Measurements from ENCODE around the gene GALNT18. TPM values are rescaled to one million over a fixed set of nuclear protein-coding genes. Genes with fewer than 3 reads are reported as not detected.
A peak's percentile ranks its signal among the peaks of the same experiment; 100 is the strongest.

GALNT18 gene
- total and polyA plus RNA-seq, 5 donors, result 17.5 to 32.2 (median 21.0) TPM

DNA sequence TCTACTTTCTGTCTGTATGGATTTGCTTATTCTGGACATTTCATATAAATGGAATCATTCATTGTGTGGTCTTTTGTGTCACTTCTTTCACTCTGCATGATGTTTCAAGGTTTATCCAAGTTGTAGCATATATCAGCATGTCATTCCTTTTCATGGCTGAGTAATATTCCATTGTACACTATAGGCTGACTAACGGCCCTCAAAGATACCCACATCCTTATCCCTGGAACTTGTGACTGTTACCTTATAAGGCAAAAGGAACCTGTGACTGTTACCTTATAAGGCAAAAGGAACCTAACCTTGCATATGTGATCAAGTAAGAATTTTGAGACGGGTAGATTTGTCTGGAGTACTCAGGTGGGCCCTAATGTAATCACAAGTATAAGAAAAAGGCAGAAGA is 380.5 kb downstream of the GALNT18 start:
- DNase-seq (no peak), ATAC-seq (no peak)
- H3K27ac ChIP-seq (ENCODE audit: low read length), result no peak overlapping the region
- H3K9me3 ChIP-seq (ENCODE audit: control insufficient read depth, low read length), result no peaks in the 10 kb centered on the region
- H3K27me3 ChIP-seq (ENCODE audit: control insufficient read depth, insufficient read depth), result no peaks in the 10 kb centered on the region
- peaks cover 12% of the 10 kb centered on the region for H3K4me1 ChIP-seq (ENCODE audit: control insufficient read depth, insufficient read depth, low read length)
- H3K4me3 ChIP-seq (ENCODE audit: low read length), result no peak overlapping the region
- intact Hi-C loops (cut with DNase I), result no loop called here
- WGBS, result 92% methylated on average over 2 of the region's 2 CpGs

DNA sequence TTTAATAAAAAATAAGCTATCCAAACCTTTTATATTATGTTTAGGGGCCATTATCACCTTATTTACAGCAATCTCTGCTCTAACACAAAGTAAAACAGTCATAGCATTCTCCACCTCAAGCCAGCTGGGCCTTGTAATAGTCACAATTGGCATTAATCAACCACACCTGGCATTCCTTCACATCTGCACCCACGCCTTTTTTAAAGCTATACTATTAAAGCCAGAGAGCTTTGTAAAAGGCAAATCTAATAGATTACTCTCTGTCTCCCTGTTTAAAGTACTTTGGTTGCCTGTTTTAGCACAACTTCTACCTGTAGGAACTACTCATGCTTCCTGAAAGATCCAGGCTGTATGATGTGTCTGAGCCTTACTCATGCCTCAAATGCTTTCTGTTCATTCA is 381.8 kb downstream of the GALNT18 start:
- no peak overlapping the region for H3K27ac ChIP-seq (ENCODE audit: low read length)

DNA sequence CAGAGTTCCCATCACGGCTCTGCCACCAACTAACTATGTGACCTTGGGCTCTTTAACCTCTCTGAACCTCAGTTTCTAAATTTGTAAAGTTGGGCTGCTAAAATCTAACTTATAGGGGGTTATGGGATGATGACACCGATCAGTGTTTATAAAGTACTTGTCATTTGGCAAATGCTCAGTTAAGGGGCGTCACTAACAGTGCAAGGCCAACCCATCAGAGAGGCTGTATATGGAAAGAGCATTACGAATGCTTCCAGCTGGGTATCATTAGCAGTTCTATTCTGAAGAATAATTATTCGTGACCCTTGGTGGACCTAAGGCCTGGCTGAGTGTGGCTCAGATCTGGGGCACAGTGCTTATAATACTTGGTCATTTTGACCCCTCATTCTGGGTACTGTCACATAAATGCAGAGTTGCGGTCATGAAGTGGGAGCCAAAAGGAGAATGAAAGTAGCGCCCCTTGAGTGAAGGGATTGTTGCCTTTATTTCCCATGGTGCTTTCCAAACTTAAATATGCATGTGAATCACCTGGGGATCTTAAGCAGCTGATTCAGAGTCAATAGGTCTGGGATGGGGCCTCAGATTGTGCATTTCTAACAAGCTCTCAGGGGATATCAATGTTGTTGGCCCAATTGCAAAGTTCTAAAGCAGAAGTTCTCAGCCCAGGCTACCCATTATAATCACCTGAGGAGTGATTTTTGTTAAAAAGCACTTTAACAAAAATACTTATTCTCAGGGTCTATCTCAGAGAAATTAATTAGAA is 384.6 kb downstream of the GALNT18 start:
- Histone ChIP-seq H3K27ac (ENCODE audit: low read length) (no peak overlapping the region), H3K9me3 (ENCODE audit: control insufficient read depth, low read length) (no peaks in the 10 kb centered on the region), H3K4me1 (ENCODE audit: control insufficient read depth, insufficient read depth, low read length) (peaks cover 6% of the 10 kb centered on the region), H3K27me3 (ENCODE audit: control insufficient read depth, insufficient read depth) (no peaks in the 10 kb centered on the region), H3K4me3 (ENCODE audit: low read length) (no peak overlapping the region)
- intact Hi-C loops (cut with DNase I), result no loop called here
- 77% methylated on average over 7 of the region's 7 CpGs for WGBS
- ATAC-seq (no peak), DNase-seq (no peak)

More for the DNA sequence above, 381.8 kb downstream of the GALNT18 start:
- 92% methylated on average over 1 of the region's 1 CpG for WGBS
- Histone ChIP-seq H3K27me3 (ENCODE audit: control insufficient read depth, insufficient read depth) (no peaks in the 10 kb centered on the region), H3K4me1 (ENCODE audit: control insufficient read depth, insufficient read depth, low read length) (peaks cover 10% of the 10 kb centered on the region), H3K9me3 (ENCODE audit: control insufficient read depth, low read length) (no peaks in the 10 kb centered on the region), H3K4me3 (ENCODE audit: low read length) (no peak overlapping the region)
- intact Hi-C loops (cut with DNase I), result no loop called here
- ATAC-seq, result no peak
- no peak for DNase-seq

DNA sequence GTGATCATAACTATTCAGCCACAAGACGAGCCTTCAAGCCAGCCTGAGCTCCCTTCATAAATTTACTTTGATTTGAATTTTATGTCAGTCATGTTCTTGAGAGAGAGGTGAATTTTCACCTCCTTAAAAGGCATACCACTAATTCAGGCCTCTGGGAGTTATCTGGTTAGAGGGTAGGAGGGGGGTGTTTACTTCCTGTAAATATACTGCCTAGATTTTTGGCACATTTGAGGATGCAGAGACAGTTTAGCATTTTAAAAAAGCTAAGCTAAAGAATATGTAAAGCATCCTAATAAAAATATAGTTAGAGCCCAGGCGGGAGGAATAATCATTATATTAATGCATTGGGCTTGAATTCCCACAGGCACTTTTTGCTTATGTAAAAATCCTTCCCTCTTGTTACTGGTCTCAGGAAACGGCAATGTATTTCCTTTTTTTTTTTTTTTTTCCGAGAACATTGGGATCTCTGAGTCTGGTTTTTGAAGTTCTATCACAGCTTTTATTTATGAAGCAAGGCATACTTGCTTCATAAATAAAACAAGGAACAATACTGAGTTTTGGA is 385.2 kb downstream of the GALNT18 start:
- no peak for ATAC-seq
- H3K27me3 ChIP-seq (ENCODE audit: control insufficient read depth, insufficient read depth), result no peaks in the 10 kb centered on the region
- H3K27ac ChIP-seq (ENCODE audit: low read length), result no peak overlapping the region
- H3K9me3 ChIP-seq (ENCODE audit: control insufficient read depth, low read length), result no peaks in the 10 kb centered on the region
- intact Hi-C loops (cut with DNase I), result no loop called here
- DNase-seq, result no peak
- H3K4me1 ChIP-seq (ENCODE audit: control insufficient read depth, insufficient read depth, low read length), result peaks cover 9% of the 10 kb centered on the region
- WGBS, result 62% methylated on average over 4 of the region's 4 CpGs
- H3K4me3 ChIP-seq (ENCODE audit: low read length), result no peak overlapping the region

DNA sequence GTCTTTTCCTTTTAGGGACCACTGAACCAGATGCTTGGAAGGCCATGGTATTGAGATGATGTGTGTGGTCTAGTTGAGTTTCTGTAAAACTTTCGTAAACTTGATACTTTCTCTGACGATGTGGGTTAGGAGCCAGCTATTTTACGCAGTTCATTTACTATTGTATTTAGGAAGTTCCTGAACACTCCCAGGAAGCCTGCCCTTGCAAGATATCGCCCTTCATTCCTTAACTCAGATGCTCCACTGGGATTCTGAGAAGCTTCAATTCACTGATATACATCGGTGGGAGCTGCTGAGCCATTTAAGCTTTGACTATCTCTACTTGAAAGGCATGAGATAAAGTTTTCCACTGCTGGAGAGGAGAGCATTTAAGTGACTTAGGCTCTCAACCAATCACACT is 390.0 kb downstream of the GALNT18 start:
- DNase-seq (no peak), ATAC-seq (peak in 1 of 2 donors; percentile 61)
- intact Hi-C loops (cut with DNase I), result no loop called here
- Histone ChIP-seq H3K4me1 (ENCODE audit: control insufficient read depth, insufficient read depth, low read length) (peaks cover 6% of the 10 kb centered on the region), H3K4me3 (ENCODE audit: low read length) (no peak overlapping the region), H3K27me3 (ENCODE audit: control insufficient read depth, insufficient read depth) (no peaks in the 10 kb centered on the region), H3K9me3 (ENCODE audit: control insufficient read depth, low read length) (no peaks in the 10 kb centered on the region), H3K27ac (ENCODE audit: low read length) (no peak overlapping the region)
- WGBS, result 47% methylated on average over 5 of the region's 5 CpGs

DNA sequence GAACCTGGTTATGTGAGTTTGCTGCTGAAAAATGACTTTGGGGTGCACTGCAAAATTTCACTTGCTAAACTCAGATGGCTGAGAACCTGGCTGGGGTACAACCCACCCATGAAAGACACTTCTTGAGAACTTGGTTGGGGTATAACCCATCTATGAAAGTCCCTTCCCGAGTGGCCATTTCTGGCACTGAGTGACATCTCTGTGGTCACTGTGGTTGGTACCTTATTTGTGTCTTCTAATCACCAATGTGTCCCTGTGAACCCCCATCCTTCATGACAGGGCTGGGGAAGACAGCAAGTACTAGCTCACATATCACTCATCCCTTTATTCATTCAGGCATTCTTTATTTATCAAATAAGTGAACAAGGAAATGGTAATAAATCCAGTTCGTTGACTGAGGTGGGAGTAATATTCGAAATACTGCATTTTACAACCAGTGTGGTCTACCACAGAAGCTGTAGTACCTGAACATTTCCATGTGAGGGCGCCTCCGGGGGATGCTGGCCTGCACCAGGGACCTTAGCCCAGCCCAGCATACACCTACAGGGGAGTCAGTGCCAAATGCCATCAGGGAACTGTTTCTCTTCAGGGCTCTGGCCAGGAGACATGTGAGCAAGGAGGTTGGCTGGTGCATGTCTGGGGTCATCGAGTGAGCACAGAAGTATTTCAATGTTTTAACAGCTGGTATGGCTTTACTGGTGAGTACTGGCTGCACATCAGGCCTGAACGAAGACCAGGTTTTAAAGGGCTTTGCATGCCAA is 390.8 kb downstream of the GALNT18 start:
- WGBS, result 60% methylated on average over 7 of the region's 7 CpGs
- Histone ChIP-seq H3K4me3 (ENCODE audit: low read length) (no peak overlapping the region), H3K9me3 (ENCODE audit: control insufficient read depth, low read length) (no peaks in the 10 kb centered on the region), H3K4me1 (ENCODE audit: control insufficient read depth, insufficient read depth, low read length) (peaks cover 6% of the 10 kb centered on the region), H3K27ac (ENCODE audit: low read length) (no peak overlapping the region), H3K27me3 (ENCODE audit: control insufficient read depth, insufficient read depth) (no peaks in the 10 kb centered on the region)
- intact Hi-C loops (cut with DNase I), result no loop called here
- DNase-seq (no peak), ATAC-seq (no peak)

GRCh38 chr11:11230087-11230486 is 391.7 kb downstream of the GALNT18 start:
- Histone ChIP-seq H3K27me3 (ENCODE audit: control insufficient read depth, insufficient read depth) (no peaks in the 10 kb centered on the region), H3K9me3 (ENCODE audit: control insufficient read depth, low read length) (no peaks in the 10 kb centered on the region), H3K4me1 (ENCODE audit: control insufficient read depth, insufficient read depth, low read length) (peaks cover 6% of the 10 kb centered on the region), H3K4me3 (ENCODE audit: low read length) (no peak overlapping the region), H3K27ac (ENCODE audit: low read length) (no peak overlapping the region)
- no peak for ATAC-seq
- DNase-seq, result no peak
- intact Hi-C loops (cut with DNase I), result no loop called here
- WGBS, result 82% methylated on average over 1 of the region's 1 CpG

GRCh38 chr11:11229647-11230046 is 392.2 kb downstream of the GALNT18 start:
- intact Hi-C loops (cut with DNase I), result no loop called here
- H3K4me1 ChIP-seq (ENCODE audit: control insufficient read depth, insufficient read depth, low read length), result peaks cover 6% of the 10 kb centered on the region
- 99% methylated on average over 2 of the region's 2 CpGs for WGBS
- ATAC-seq (no peak), DNase-seq (no peak)
- H3K27ac ChIP-seq (ENCODE audit: low read length), result no peak overlapping the region
- H3K27me3 ChIP-seq (ENCODE audit: control insufficient read depth, insufficient read depth), result no peaks in the 10 kb centered on the region
- H3K4me3 ChIP-seq (ENCODE audit: low read length), result no peak overlapping the region
- H3K9me3 ChIP-seq (ENCODE audit: control insufficient read depth, low read length), result no peaks in the 10 kb centered on the region

DNA sequence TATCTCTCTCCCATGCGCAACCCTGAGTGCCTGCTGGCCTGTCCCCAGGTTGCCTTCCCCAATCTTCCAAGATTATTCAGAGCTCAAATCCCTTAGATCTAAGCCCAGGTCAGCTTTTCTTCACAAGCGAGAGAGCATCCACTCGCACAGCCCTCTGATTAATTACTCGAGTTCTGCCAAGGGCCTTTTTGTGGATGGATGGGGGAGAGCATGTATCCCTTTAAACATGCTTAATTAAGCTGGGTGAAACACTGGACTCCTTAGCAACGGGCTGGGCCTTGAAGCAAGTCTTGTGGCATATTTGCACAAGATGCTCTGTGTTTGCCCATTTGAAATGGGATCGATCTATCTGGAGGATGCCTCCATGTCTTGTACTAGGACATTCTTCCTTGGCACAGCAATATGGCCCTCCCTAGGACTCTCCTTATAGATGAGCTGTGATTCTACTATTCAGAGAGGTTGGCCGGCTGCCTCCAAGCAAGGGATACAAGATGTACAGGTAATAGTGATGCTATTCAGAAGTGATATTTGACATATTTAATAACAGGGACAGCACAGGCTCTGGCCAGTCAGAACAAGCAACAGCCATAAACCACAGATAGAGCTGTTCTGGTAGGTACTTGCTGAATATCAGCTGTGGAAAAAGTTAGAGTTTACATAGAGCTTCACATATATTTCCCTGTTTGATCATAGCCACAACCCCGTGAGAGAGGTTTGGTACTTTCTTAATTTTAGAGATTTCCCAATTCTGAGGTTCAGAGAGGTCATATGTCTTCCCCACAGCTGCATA is 394.3 kb downstream of the GALNT18 start:
- intact Hi-C loops (cut with DNase I), result no loop called here
- 93% methylated on average over 8 of the region's 8 CpGs for WGBS
- no peak overlapping the region for H3K4me3 ChIP-seq (ENCODE audit: low read length)
- no peak for DNase-seq
- H3K9me3 ChIP-seq (ENCODE audit: control insufficient read depth, low read length), result no peaks in the 10 kb centered on the region
- no peaks in the 10 kb centered on the region for H3K27me3 ChIP-seq (ENCODE audit: control insufficient read depth, insufficient read depth)
- peaks cover 5% of the 10 kb centered on the region for H3K4me1 ChIP-seq (ENCODE audit: control insufficient read depth, insufficient read depth, low read length)
- ATAC-seq, result no peak
- H3K27ac ChIP-seq (ENCODE audit: low read length), result no peak overlapping the region
